K562 (cell line): Measurements from ENCODE around the gene DCP1B. TPM values are rescaled to one million over a fixed set of nuclear protein-coding genes. Genes with fewer than 3 reads are reported as not detected.

ENCODE experiments used
- ATAC-seq: fragments of 200-7000 bp; cut with Tn5 transposase; 3 replicates; pipeline ENCODE4 v1.9.1; 2020; ENCODE audit warnings: moderate library complexity
- BruUV-seq: library from RNA; stranded (reverse); fragments of 400-500 nt; replicated peaks from 2 replicates; lab custom pipeline; 2021; lab: Mats Ljungman, UMichigan
- CTCF ChIA-PET: fragments of 300-600 bp; formaldehyde crosslinking; extraction: SDS; loops from one replicate; lab custom pipeline; 2021; ENCODE audit warnings: low intra/inter-chr PET ratio; lab: Yijun Ruan, JAX
- POLR2A ChIA-PET: fragments of 300-600, 350-650 bp; sonication (Branson Sonifier 250); formaldehyde crosslinking; extraction: SDS; loops from one replicate; lab custom pipeline; 2021; ENCODE audit warnings: antibody characterized with exemption, inconsistent platforms; lab: Yijun Ruan, JAX
- DNase-seq, 4 experiments: peaks; one replicate each; pipeline versions ENCODE4 v3.0.0 to v3.0.0-alpha.2; 2011 to 2018; ENCODE audit warnings: low spot score in 3 of 4, mixed read lengths in 3 of 4; ENCODE audit errors: extremely low read depth in 1 of 4
- FAIRE-seq: peaks from 2 replicates; lab custom pipeline; 2011; peaks lifted over from hg19 to GRCh38; lab: Jason Lieb, UNC
- H2AFZ ChIP-seq: 2 replicates; pipeline ENCODE4 v1.6.0; 2011; ENCODE audit warnings: low read depth, low read length, control low read depth, inconsistent platforms
- H3K27ac ChIP-seq: fragments of 200-600 bp; 3 replicates; pipeline ENCODE4 v1.8.0; 2011; ENCODE audit warnings: low read depth, mild to moderate bottlenecking, control low read depth, inconsistent platforms, low read length, moderate library complexity, mixed read lengths; ENCODE audit errors: extremely low read depth
- H3K27me3 ChIP-seq, 2 experiments: fragments of 300-600 bp in 1 of 2; 2 replicates in 1 of 2; 3 replicates in 1 of 2; pipeline versions ENCODE4 v1.6.0 to v1.8.0; 2011; ENCODE audit warnings: inconsistent platforms in 2 of 2, low read length in 2 of 2, mild to moderate bottlenecking in 1 of 2, mixed read lengths in 1 of 2, moderate library complexity in 1 of 2; ENCODE audit not compliant: control insufficient read depth in 2 of 2, insufficient read depth in 2 of 2
- H3K36me3 ChIP-seq: fragments of 300-600 bp; 3 replicates; pipeline ENCODE4 v1.8.0; 2011; ENCODE audit warnings: mild to moderate bottlenecking, low read length, inconsistent platforms; ENCODE audit not compliant: control insufficient read depth, insufficient read depth
- H3K4me1 ChIP-seq, 2 experiments: fragments of 200-600 bp in 1 of 2; replicated peaks in 1 of 2; 2 replicates in 1 of 2; 3 replicates in 1 of 2; pipeline versions ENCODE4 v1.5.1 to v1.8.0; 2011; ENCODE audit warnings: inconsistent platforms in 2 of 2, low read length in 2 of 2, mild to moderate bottlenecking in 1 of 2, mixed read lengths in 1 of 2, moderate library complexity in 1 of 2; ENCODE audit not compliant: control insufficient read depth in 2 of 2, insufficient read depth in 2 of 2
- H3K4me2 ChIP-seq: 2 replicates; pipeline ENCODE4 v1.6.1; 2011; ENCODE audit warnings: low read length, control low read depth, inconsistent platforms, mixed read lengths; ENCODE audit not compliant: insufficient read depth
- H3K4me3 ChIP-seq: fragments of 200-600 bp; sonication (generic), shearing (Covaris generic); 2 replicates; pipeline ENCODE4 v1.5.1; 2016; ENCODE audit warnings: control low read depth, inconsistent platforms
- H3K79me2 ChIP-seq: fragments of 200-600 bp; 3 replicates; pipeline ENCODE4 v1.8.0; 2011; ENCODE audit warnings: low read length, inconsistent platforms; ENCODE audit not compliant: control insufficient read depth, insufficient read depth
- H3K9ac ChIP-seq, 2 experiments: 2 replicates each; pipeline versions ENCODE4 v1.6.0 to v1.6.1; 2011; ENCODE audit warnings: low read depth in 2 of 2, low read length in 2 of 2, control low read depth in 1 of 2, inconsistent platforms in 1 of 2, mild to moderate bottlenecking in 1 of 2, mixed read lengths in 1 of 2; ENCODE audit not compliant: insufficient read depth in 1 of 2
- H3K9me1 ChIP-seq: one replicate; pipeline ENCODE4 v1.6.0; 2011; ENCODE audit warnings: inconsistent platforms, mild to moderate bottlenecking, low read length, moderate library complexity; ENCODE audit not compliant: control insufficient read depth, insufficient read depth
- H3K9me3 ChIP-seq: replicated peaks from 2 replicates; pipeline ENCODE4 v1.5.1; 2011; ENCODE audit warnings: low read depth, low read length, inconsistent platforms; ENCODE audit not compliant: control insufficient read depth, insufficient read depth
- H4K20me1 ChIP-seq: replicated peaks from 2 replicates; pipeline ENCODE4 v1.6.1; 2011; ENCODE audit warnings: low read length, inconsistent platforms, mixed read lengths; ENCODE audit not compliant: control insufficient read depth, insufficient read depth
- FOXA3 ChIP-seq, 2 experiments: fragments of 450-650 bp in 1 of 2; sonication (generic) in 1 of 2; formaldehyde crosslinking; IDR thresholded peaks in 1 of 2; conservative IDR thresholded peaks in 1 of 2; 2 replicates each; pipeline versions ENCODE4 v1.4.0 to v1.8.0; 2020 to 2022; ENCODE audit warnings: mild to moderate bottlenecking in 2 of 2, missing genetic modification reagents in 1 of 2
- IRF9 ChIP-seq: fragments of 450-650 bp; IDR thresholded peaks from 2 replicates; pipeline ENCODE4 v1.6.1; 2016; ENCODE audit warnings: missing biosample characterization, missing genetic modification characterization
- PHF20 ChIP-seq: fragments of 450-650 bp; IDR thresholded peaks from 2 replicates; pipeline ENCODE4 v1.6.1; 2018; ENCODE audit not compliant: partially characterized antibody
- RBM25 ChIP-seq: fragments of 200-400 bp; formaldehyde crosslinking; IDR thresholded peaks from 2 replicates; pipeline ENCODE4 v1.6.1; 2018; ENCODE audit warnings: low read length, low read depth, moderate library complexity; ENCODE audit not compliant: severe bottlenecking
- WGBS: fragments of 100-300 bp; shearing (Covaris generic); methylation state at CpG from one replicate; pipeline ENCODE4 v1.1.6; 2016; ENCODE audit warnings: low coverage, mixed read lengths; ENCODE audit not compliant: insufficient coverage; ENCODE audit errors: missing lambda C conversion rate; 5-methylcytosine and 5-hydroxymethylcytosine counted together
- in situ Hi-C: fragments of 300-500 bp; cut with MboI; formaldehyde crosslinking; loops from 4 replicates; pipeline ENCODE4 v1.15.0; 2018; ENCODE audit warnings: inconsistent platforms, mixed read lengths
- intact Hi-C: fragments of 100-400 bp; cut with micrococcal nuclease; formaldehyde crosslinking; loops from 2 replicates; pipeline ENCODE4 v1.14.2; 2022
- polyA plus RNA-seq, 8 experiments: library from polyadenylated mRNA; depleted of rRNA in 4 of 8; stranded (reverse) in 5 of 8; unstranded in 3 of 8; fragments of >200 nt; fragmentation: Nextera tagmentation in 2 of 8; fragmentation: Illumina TruSeq in 1 of 8; extraction: Ambion mirVana in 2 of 8; extraction: Trizol in 1 of 8; gene quantifications; 2 replicates each; pipeline versions ENCODE4 v1.2.1 to v1.2.3, GENCODE V29; 2011 to 2014; ENCODE audit warnings: inconsistent platforms in 1 of 8, missing spikeins in 1 of 8
- total RNA-seq, 7 experiments: library from RNA; depleted of rRNA in 6 of 7; stranded (reverse); fragments of >200 nt in 6 of 7; fragmentation: Illumina TruSeq in 2 of 7; extraction: Trizol in 2 of 7; gene quantifications; 2 replicates each; pipeline versions ENCODE4 v1.2.1 to v1.2.3, GENCODE V29; 2011 to 2021; ENCODE audit warnings: low replicate concordance in 1 of 7
- TF ChIP-seq, protein P1 (sequence below): fragments of 250-450 bp; sonication (Bioruptor Pico); IDR thresholded peaks from 2 replicates; pipeline ENCODE4 v1.4.0; 2020; ENCODE audit warnings: mild to moderate bottlenecking

Gene DCP1B
- total and polyA plus RNA-seq, 9 of the 15 experiments (the other 6 are each of a cell fraction or from before 2014, with no cell fraction given): 0.83 to 7.3 (median 3.4) TPM

DNA sequence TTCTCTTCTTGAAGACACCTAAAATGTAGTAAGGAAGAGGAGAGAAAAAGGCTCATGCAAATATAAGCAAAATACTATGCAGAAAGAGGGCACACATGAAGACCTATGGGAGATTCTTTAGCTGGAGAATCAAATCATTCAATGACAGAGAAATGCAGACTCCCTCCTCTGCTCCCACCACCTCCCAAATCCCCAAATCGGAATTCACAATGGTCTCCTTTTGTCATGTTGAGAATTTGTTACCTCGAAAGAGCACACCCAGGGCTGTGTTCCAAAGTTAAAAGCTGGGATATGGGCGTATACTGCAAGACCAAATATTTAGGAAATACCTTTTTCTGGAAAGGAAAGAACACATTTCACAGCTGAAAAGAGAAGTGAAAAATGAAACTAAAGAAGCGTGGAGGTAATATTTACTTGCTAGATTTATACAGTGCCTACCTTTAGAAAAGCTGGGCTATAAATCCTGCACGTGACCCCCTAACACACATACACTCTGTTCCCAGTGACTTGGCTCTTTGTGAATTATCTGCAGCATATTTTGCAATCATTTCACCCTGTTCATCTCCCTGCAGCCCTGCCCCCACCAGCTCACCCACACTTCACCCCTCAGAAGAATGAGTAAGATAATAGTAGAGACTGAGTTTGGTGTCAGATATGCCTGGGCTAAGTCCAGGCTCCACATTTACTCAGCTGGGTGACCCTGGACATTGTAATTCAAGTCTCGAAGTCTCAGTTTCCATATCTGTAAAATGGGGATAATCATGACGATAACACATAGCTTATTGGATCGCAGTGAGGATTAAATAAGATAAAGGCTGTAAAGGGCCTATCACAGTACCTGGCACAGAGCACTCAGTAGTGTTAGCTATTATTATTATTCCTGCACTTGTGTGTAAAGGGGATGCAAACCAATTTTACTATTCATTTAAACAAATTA, 45.6 kb upstream of the DCP1B start:
- no peak for TF ChIP-seq FOXA3 (CRISPR knock-in tag; conservative IDR thresholded peaks at IDR 0.05 in 1 of 2, IDR thresholded peaks at IDR 0.05 in 1 of 2)
- TF ChIP-seq RBM25: peak; percentile 56
- TF ChIP-seq, protein P1, sequence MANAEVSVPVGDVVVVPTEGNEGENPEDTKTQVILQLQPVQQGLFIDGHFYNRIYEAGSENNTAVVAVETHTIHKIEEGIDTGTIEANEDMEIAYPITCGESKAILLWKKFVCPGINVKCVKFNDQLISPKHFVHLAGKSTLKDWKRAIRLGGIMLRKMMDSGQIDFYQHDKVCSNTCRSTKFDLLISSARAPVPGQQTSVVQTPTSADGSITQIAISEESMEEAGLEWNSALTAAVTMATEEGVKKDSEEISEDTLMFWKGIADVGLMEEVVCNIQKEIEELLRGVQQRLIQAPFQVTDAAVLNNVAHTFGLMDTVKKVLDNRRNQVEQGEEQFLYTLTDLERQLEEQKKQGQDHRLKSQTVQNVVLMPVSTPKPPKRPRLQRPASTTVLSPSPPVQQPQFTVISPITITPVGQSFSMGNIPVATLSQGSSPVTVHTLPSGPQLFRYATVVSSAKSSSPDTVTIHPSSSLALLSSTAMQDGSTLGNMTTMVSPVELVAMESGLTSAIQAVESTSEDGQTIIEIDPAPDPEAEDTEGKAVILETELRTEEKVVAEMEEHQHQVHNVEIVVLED (CRISPR knock-in tag): no peak
- TF ChIP-seq PHF20: no peak
- no peak for TF ChIP-seq IRF9 (tag)
- H3K9ac ChIP-seq: no peak overlapping the region
- no peak overlapping the region for H3K27ac ChIP-seq
- no peaks in the 10 kb centered on the region for H3K9me1 ChIP-seq
- no peak overlapping the region for H2AFZ ChIP-seq
- H3K36me3 ChIP-seq: no peaks in the 10 kb centered on the region
- DNase-seq: no peak
- H3K9me3 ChIP-seq: no peaks in the 10 kb centered on the region
- intact Hi-C loops (no loop called here), in situ Hi-C loops (loop anchor here (10.0 to 25.0 kb wide), 2 partner anchors 237 to 535 kb away; no protein-coding TSS in a partner anchor)
- no peaks in the 10 kb centered on the region for H3K79me2 ChIP-seq
- CTCF ChIA-PET: interaction anchor here (0.6 kb wide), 1 partner anchor 242 kb away, joined by 3 read pairs; no protein-coding TSS in a partner anchor
- H3K4me1 ChIP-seq: no peaks in the 10 kb centered on the region
- no TSS peak for BruUV-seq
- POLR2A ChIA-PET: interaction anchor here (1.0 kb wide), 1 partner anchor 11 kb away, joined by 6 read pairs; no protein-coding TSS in a partner anchor
- no peak for ATAC-seq
- H3K4me3 ChIP-seq: no peak overlapping the region
- 5% methylated on average over 7 of the region's 8 CpGs for WGBS
- FAIRE-seq: no peak
- H3K4me2 ChIP-seq: no peak overlapping the region
- no peaks in the 10 kb centered on the region for H4K20me1 ChIP-seq
- H3K27me3 ChIP-seq: peaks cover 0 to 16% of the 10 kb centered on the region in 2 experiments; a peak in 3 of 5 replicates
